Measurements from ENCODE around the gene RC3H1. TPM values are rescaled to one million over a fixed set of nuclear protein-coding genes. Genes with fewer than 3 reads are reported as not detected.
"Not testable (repeated sequence)": the region's sequence is repeated elsewhere in the genome, so short reads cannot be mapped to it uniquely, and the experiment has no call there.

The RC3H1 gene, protein sequence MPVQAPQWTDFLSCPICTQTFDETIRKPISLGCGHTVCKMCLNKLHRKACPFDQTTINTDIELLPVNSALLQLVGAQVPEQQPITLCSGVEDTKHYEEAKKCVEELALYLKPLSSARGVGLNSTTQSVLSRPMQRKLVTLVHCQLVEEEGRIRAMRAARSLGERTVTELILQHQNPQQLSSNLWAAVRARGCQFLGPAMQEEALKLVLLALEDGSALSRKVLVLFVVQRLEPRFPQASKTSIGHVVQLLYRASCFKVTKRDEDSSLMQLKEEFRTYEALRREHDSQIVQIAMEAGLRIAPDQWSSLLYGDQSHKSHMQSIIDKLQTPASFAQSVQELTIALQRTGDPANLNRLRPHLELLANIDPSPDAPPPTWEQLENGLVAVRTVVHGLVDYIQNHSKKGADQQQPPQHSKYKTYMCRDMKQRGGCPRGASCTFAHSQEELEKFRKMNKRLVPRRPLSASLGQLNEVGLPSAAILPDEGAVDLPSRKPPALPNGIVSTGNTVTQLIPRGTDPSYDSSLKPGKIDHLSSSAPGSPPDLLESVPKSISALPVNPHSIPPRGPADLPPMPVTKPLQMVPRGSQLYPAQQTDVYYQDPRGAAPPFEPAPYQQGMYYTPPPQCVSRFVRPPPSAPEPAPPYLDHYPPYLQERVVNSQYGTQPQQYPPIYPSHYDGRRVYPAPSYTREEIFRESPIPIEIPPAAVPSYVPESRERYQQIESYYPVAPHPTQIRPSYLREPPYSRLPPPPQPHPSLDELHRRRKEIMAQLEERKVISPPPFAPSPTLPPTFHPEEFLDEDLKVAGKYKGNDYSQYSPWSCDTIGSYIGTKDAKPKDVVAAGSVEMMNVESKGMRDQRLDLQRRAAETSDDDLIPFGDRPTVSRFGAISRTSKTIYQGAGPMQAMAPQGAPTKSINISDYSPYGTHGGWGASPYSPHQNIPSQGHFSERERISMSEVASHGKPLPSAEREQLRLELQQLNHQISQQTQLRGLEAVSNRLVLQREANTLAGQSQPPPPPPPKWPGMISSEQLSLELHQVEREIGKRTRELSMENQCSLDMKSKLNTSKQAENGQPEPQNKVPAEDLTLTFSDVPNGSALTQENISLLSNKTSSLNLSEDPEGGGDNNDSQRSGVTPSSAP
- total RNA-seq = 24.7 TPM
- long read RNA-seq, full-length matches to known transcripts = 2 of 23 reads
- long read RNA-seq, partial matches to known transcripts = 11 of 23 reads
- long read RNA-seq, other reads (novel, unspliced or antisense) = 10 of 23 reads

DNA sequence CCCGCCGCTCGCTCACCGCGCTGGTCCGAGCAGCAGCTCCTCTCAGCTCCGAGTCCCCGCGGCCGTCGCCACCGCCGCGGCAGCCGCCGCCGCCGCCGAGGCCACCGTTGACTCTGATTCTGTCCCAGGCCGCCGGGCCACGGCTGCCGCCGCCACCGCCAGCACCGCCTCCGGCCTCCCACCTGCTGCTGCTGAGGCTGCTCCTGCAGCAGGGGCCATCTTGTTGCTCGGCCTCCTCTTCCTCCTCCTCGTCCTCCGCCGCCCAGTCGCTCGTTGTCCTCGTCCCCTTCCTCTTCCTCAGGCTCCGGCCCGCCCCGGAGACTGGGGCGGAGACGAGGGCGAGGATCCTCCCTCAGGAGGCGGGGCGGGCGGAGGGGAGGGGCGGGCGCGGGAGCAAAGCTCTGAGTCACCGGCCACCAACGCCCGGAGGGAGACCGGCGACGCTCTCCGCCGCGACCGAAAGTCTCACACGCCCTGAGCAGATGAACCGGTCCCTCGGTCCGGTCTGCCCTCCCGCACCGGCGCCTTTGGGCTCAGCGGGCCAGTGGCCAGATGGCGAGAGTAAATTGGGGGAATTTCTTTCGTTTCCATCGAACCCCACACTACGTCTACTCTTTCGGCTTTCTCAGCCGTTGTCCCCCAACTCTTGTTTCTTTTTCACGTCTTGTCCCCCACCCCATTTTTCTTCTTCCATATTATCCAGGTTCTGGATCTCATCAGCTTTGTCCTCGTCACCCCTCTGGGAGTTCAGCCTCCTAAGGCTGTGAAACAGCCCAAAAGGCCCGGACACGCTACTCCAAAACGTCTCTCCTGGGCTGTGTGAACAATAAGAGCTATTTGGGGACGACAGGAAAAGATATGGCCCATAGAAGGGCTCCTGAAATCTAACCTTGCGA lies at the start of gene RC3H1:
Gene RC3H1 (minus strand): TSS at position 278 of the 896 bp plus-strand sequence. CDS start 29,372 bp downstream, outside the sequence.
- intact Hi-C loops (cut with DNase I) = no loop called here

DNA sequence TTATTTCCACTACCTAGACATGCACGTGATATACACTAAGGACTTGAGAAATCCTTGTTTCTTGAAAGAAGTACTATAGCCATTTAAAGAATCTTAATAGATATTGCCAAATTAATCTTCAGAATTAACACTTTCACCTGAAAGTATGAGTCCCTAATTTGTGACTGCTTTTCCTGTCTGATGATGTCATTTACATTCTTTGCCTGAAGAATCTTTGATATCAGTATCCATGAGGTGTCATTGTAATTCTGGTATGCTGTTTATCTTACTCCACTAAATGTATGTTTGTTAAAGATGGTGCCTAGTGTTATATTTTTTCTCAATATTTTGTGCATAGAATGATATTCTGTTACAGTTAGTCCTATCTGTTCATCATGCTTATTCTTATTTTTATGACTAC lies 48.5 kb upstream of the RC3H1 start:
- no peak for DNase-seq (ENCODE audit: low spot score)
- intact Hi-C loops (cut with DNase I) = no loop called here

More for the DNA sequence above, at the start of gene RC3H1:
- peak; percentile 97 for DNase-seq (ENCODE audit: low spot score)

DNA sequence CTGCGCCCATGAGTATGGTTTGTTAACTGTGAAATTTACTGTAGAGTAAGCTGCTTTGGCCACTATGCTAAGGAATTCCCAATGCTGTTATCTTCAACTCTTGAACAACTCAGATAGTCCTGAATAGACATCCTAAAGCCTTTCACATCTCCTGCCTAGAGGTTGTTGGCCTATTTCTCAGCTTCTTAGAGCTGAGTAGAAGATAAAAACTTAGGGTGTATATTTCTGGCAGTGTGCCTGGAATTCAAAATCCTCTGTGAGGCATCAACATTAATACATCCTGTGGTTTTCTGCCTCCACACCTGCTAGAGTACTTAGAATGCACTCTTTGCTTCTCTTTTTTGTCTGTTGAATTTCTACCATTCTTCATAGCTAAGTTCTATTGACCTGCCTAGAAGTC lies 45.8 kb upstream of the RC3H1 start:
- intact Hi-C loops (cut with DNase I) = no loop called here
- DNase-seq (ENCODE audit: low spot score) = no peak

DNA sequence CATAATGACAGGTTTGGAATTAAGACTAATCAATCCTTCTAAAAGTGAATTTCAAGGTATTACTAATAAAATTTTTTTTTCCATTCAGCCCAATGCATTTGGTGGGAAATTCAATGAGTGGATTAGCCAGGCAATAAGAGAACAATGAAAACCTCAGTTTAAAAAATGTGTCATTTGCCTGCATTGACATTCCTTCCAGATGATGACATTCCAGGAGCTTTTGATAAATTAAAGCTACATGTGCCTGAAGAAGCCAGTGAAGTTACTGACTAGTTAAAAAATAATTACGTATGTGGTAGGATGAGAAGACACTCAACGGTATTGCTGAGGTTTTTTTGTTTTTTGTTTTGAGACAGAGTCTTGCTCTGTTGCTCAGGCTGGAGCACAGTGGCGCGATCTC lies 37.9 kb upstream of the RC3H1 start:
- no peak for DNase-seq (ENCODE audit: low spot score)
- intact Hi-C loops (cut with DNase I) = no loop called here

DNA sequence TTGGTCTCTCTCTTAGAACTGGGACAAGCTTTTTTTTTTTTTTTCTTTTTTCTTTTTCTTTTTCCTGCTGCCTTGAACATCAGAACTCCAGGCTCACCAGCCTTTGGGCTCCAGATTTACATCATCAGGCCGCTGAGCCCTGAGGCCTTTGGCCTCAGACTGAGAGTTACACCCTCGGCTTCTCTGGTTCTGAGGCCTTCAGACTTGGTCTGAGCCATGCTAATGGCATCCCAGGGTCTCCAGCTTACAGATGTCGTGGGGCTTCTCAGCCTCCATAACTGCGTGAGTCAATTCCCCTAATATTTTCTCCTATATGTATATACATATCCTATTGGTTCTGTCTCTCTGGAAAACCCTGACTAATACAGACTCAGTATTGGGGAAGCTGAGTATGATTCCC lies 36.5 kb upstream of the RC3H1 start:
- no peak for DNase-seq (ENCODE audit: low spot score)
- intact Hi-C loops (cut with DNase I) = no loop called here

DNA sequence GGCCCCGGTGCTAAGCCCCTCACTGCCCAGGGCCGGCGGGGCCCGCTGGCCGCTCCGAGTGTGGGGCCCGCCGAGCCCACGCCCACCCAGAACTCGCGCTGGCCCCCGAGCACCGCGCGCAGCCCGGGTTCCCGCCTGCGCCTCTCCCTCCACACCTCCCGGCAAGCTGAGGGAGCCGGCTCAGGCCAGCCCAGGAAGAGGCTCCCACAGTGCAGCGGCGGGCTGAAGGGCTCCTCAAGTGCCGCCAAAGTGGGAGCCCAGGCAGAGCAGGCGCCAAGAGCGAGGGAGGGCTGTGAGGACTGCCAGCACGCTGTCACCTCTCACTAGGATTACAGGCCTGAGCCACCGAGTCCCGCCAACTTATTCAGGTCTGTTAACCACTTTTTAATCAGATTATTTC lies 34.5 kb upstream of the RC3H1 start:
- DNase-seq (ENCODE audit: low spot score); intact Hi-C loops (cut with DNase I): not testable (repeated sequence)

DNA sequence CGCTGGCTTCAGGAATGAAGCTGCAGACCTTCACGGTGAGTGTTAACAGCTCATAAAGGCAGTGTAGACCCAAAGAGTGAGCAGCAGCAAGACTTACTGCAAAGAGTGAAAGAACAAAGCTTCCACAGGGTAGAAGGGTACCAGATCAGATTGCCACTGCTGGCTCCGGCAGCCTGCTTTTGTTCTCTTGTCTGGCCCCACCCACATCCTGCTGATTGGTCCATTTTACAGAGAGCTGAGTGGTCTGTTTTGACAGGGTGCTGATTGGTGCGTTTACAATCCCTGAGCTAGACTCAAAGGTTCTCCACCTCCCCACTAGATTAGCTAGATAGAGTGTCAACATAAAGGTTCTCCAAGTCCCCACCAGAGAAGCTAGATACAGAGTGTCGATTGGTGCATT lies 33.6 kb upstream of the RC3H1 start:
- DNase-seq (ENCODE audit: low spot score); intact Hi-C loops (cut with DNase I): not testable (repeated sequence)

DNA sequence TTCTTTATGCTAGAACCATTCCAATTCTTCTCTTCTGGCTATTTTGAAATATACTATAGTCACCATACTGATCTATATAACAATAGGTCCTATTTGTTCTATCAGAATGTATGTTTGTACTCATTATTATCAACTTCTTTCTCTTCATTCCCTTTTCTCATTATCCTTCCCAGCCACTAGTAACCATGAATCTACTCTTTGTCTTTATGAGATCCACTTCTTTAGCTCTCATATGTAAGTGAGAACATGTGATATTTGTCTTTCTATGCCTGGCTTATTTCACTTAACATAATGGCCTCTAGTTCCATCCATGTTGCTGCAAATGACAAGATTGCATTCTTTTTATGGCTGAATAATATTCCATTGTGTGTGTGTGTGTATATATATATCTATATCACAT lies 31.7 kb upstream of the RC3H1 start:
- DNase-seq (ENCODE audit: low spot score) = no peak

DNA sequence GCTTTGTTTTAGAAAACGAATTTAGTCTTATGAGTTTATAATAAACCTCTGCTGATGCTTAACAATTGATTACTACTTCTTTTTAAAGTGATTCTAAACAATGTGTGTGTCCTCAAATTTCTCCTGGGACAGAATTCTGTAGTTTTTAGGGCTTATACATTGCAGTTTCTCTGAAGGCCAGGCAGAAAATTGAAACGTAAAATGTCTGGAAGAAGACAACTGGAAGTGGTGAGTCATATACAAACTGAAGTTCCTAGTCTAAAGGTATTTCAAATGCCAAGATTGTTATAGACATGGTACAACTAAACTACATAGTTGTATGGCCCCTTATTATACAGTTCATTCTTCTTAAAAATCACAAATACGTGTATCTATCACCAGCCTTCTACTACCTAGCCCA lies 30.5 kb upstream of the RC3H1 start:
- intact Hi-C loops (cut with DNase I) = no loop called here
- no peak for DNase-seq (ENCODE audit: low spot score)

More for the DNA sequence above, 31.7 kb upstream of the RC3H1 start:
- intact Hi-C loops (cut with DNase I) = no loop called here

DNA sequence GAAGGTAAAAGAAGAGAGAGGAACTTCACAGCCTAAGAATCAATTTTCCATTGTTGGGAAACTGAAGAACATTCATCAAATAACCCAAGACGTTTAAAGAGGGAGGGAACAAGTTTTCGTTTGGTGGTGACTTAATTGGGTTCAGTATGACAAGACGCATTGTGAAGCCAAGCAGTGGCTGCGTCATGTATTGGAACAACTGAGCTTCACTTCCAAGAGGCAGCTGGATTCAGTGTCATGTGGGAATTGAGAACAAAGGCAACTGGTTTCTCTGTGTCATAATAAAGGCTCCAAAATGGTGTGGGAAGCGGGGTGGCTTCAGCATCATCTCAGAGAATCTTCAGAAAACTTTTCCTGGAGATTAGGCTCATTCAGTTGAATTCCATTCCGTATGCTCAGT lies 29.8 kb upstream of the RC3H1 start:
- intact Hi-C loops (cut with DNase I) = no loop called here
- no peak for DNase-seq (ENCODE audit: low spot score)

DNA sequence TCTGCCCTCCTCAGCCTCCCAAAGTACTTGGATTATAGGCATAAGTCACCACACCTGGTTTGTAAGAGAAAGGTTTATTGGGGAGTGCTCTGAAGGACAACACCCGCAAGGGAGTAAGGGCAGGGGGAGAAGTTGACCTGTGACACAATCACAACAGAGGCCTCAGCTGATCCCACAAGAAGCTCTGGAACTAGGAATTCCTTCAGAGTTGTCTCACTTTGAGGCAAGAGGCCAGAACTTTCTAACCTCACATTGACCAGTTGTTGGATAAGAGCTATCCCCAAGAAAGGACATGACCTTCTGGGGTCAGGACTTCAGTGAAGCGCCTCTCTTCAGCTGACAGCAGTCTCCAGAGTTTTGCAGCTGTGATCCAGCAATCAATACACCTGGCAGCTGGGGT lies 27.4 kb upstream of the RC3H1 start:
- DNase-seq (ENCODE audit: low spot score) = no peak
- intact Hi-C loops (cut with DNase I) = no loop called here

DNA sequence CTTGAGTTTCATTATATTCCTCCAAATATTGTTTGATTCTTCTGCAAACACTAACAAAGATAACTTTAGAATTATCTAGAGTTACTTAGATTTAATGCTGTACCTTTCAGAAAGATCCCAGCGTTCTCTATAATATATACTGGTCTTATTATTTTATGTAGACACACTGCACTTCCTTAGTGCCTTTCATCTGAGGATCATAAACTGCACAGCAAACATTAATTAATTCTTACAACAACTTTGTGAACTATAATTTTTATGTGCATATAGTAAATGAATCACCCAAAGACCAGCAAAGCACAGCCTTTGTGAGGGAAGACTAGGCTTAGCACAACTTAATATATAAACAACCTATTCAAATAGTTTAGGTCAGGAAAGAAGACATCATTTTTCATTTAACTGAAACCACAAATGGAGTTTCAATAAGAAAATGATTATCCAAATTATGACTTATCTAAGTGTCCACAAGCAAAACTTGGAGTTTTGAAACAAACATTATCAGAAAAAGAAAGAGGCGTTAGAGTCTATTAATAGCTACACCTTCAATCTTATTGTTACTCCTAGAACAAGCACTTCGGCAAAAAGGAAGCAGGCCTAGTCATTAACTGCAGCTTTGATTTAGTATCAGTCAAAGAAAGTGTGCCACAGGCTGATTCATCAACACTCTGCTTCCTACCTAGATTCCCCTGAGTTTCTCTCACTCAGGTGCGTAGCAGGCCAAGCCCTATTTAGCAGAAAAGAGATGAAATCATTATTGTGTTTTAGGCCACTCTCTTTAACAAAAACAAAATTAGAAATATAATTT lies 22.5 kb upstream of the RC3H1 start:
- intact Hi-C loops (cut with DNase I) = no loop called here
- no peak for DNase-seq (ENCODE audit: low spot score)

DNA sequence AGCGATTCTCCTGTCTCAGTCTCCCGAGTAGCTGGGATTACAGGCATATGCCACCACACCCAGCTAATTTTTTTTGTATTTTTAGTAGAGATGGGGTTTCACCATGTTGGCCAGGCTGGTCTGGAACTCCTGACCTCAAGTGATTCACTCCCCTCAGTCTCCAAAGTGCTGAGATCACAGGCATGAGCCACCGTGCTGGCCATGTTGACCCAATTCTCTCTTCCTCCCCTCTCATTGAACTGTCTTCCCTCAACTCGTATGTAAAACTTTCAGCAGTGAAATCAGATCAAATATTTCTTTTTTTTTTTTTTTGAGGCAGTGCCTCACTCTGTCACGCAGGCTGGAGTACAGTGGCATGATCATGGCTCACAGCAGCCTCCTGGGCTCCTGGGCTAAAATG lies 20.4 kb upstream of the RC3H1 start:
- DNase-seq (ENCODE audit: low spot score); intact Hi-C loops (cut with DNase I): not testable (repeated sequence)

DNA sequence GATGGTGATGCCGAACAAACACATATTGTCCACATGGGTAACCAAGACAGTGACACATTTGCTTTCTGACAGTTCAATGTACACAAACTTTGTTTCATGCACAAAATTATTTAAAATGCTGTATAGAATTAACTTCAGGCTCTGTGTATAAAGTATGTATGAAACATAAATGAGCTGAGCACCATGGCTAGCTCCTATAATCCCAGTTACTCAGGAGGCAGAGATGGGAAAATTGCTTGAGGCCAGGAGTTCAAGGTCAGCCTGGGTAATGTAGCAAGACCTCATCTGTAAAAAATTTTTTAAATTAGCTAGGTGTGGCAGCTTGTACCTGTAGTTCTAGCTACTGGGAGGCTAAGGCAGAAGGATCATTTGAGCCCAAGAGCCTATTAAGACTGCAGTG lies 19.2 kb upstream of the RC3H1 start:
- DNase-seq (ENCODE audit: low spot score) = no peak
- intact Hi-C loops (cut with DNase I) = no loop called here

DNA sequence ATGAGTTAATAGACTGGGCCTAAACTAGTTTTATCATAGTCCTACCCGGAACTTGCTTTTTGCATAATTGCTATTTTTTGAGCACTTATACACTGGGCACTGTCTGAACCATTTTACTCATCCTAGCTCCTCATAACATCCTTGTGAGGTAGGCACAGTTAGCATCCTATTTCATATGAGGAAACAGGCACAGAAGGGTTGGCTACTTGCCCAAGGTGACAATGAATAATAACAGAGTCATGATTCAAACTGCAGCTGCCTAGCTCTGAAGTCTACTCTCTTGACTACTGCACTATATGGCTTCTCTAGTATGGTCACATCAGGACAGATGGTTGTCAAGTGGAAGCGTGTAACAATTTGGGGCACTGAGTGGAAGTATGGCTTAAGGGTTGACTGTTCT lies 18.2 kb upstream of the RC3H1 start:
- intact Hi-C loops (cut with DNase I) = no loop called here
- DNase-seq (ENCODE audit: low spot score) = no peak

DNA sequence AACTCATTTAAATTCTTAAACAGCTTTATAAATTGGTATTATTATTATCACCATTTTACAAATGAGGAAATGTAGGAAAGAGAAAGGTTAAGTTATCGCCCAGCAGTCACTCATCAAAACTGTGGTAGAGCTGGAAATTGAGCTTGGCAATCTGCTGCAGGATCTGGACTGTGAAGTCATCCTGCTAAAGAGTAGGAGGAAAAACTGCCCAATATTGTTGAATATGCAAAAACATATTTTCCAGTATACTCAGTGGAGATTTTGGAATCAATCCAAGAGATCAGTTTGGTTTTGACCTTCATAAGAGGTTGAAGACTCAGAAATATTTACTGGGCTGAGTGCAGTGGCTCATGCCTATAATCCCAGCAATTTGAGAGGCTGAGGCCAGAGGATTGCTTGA lies 16.9 kb upstream of the RC3H1 start:
- no peak for DNase-seq (ENCODE audit: low spot score)
- intact Hi-C loops (cut with DNase I) = no loop called here

DNA sequence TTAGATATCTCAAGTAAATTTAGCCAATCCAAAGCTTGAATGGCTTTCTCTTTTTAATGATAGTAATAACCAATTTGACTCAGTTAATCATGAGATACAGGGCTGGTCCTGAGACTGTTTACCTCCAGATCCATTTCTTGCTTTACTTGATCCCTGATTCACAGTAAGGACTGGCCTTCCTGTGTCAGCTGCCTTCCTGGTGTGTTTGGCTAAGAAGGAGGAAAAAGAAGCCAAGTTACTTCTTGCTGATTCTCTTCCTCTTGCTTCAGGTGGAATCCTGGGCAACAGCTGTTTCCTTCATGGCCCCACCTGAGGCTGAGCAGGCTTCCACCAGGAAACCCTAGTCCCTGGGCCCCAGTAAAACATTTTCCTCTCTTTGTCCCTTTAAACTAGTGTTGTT lies 14.6 kb upstream of the RC3H1 start:
- DNase-seq (ENCODE audit: low spot score) = no peak
- intact Hi-C loops (cut with DNase I) = no loop called here

DNA sequence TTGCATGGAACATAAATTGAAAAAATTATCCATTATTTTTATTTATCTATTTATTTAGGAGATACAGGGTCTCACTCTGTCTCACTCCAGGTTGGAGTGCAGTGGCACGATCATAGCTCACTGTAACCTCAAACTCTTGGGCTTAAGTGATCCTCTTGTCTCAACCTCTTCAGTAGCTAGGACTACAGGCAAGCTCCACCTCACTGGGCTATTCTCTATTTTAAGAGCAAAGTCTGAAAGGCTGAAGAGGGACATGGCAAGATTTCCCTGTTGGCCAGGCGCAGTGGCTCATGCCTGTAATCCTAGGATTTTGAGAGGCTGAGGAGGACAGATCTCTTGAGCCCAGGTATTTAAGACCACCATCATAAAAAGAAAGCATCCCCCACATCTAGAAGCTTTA lies 14.0 kb upstream of the RC3H1 start:
- DNase-seq (ENCODE audit: low spot score) = no peak
- intact Hi-C loops (cut with DNase I) = no loop called here
